Gastrocnemius medialis (tissue), 4 donors: ENCODE data around the gene DNM3. TPM values are rescaled to one million over a fixed set of nuclear protein-coding genes. Genes with fewer than 3 reads are reported as not detected.

ENCODE experiments used
- ATAC-seq, 2 donors: fragments of 150-250 bp; one replicate each; pipeline ENCODE4 v1.9.1; 2016
- DNase-seq, 2 donors: peaks; one replicate each; pipeline ENCODE4 v3.0.0-alpha.2; 2019
- H3K27ac ChIP-seq, 4 donors: fragments of 200-600 bp; sonication (generic); 1 replicate in 1 of 4; 2 replicates in 3 of 4; pipeline ENCODE4 v1.5.1; 2016 to 2018; ENCODE audit warnings: mild to moderate bottlenecking in 2 of 4, moderate library complexity in 1 of 4
- H3K27me3 ChIP-seq, 3 donors: fragments of 200-600 bp; sonication (generic) in 2 of 3; 1 replicate in 1 of 3; 2 replicates in 2 of 3; pipeline versions ENCODE4 v1.5.1 to v1.6.0; 2016 to 2019; ENCODE audit warnings: mild to moderate bottlenecking in 1 of 3, moderate library complexity in 1 of 3
- H3K36me3 ChIP-seq, 2 donors: fragments of 200-600 bp; sonication (generic) in 1 of 2; one replicate each; pipeline ENCODE4 v1.5.1; 2017 to 2018
- H3K4me1 ChIP-seq, 2 donors: fragments of 200-600 bp; sonication (generic) in 1 of 2; one replicate each; pipeline ENCODE4 v1.5.1; 2016 to 2017; ENCODE audit warnings: mild to moderate bottlenecking in 2 of 2
- H3K4me3 ChIP-seq, 4 donors: fragments of 200-600 bp; sonication (generic) in 3 of 4; 1 replicate in 1 of 4; 2 replicates in 3 of 4; pipeline ENCODE4 v1.5.1; 2016 to 2019; ENCODE audit warnings: mild to moderate bottlenecking in 2 of 4
- H3K9me3 ChIP-seq, 3 donors: fragments of 200-600 bp; sonication (generic) in 2 of 3; 1 replicate in 1 of 3; 2 replicates in 2 of 3; pipeline ENCODE4 v1.5.1; 2016 to 2019
- POLR2A ChIP-seq, 2 donors: fragments of 450-650 bp; IDR thresholded peaks; one replicate each; pipeline ENCODE4 v1.6.1; 2017; ENCODE audit warnings: antibody characterized with exemption in 2 of 2, mild to moderate bottlenecking in 2 of 2, moderate library complexity in 2 of 2
- in situ Hi-C, 4 donors: fragments of 200-750 bp; cut with MboI; loops; one replicate each; pipeline versions ENCODE4 v1.15.0 to v1.8.0; 2017; ENCODE audit warnings: low sequenced_read_pairs in 4 of 4
- intact Hi-C: fragments of 100-400 bp; cut with DNase I; formaldehyde crosslinking; loops from one replicate; pipeline ENCODE4 v1.15.1; 2023; ENCODE audit warnings: low total_unique reads
- total RNA-seq, 4 donors: library from RNA; depleted of rRNA; stranded (reverse); fragments of >200 nt; gene quantifications; one replicate each; pipeline versions ENCODE4 v1.1.0 to v1.2.3, GENCODE V29; 2016
- TF ChIP-seq, protein P1 (sequence below), 5 experiments: fragments of 450-650 bp in 3 of 5; fragments of 200-600 bp in 2 of 5; sonication (generic) in 2 of 5; IDR thresholded peaks in 4 of 5; conservative IDR thresholded peaks in 1 of 5; 1 replicate in 4 of 5; 2 replicates in 1 of 5; pipeline ENCODE4 v1.5.1; 2016 to 2019; ENCODE audit warnings: antibody characterized with exemption in 5 of 5, mild to moderate bottlenecking in 3 of 5, moderate library complexity in 3 of 5

The DNM3 gene
- total RNA-seq, 4 donors from 2014 or later: 0.35 to 1.6 (median 1.1) TPM

DNA sequence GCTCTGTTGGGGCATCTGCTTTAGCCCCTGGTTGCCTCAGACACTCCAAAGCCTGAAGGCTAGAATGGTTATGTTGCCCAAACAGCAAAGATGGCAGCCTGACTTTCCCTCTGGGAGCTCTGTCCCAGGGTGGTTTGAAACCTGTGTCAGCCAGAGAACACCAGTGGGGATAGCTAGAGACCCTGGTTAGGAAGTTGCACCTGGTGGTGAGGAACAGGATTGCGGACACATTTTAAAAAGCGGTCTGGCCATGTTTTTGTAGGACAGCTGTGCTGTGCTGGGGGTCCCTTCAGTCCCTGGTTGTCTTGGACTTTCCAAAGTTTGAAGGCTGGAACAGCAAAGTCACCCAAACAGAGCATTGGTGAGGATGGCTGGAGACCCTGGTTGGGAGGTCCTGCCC is 87.8 kb downstream of the DNM3 start:
- H3K36me3 ChIP-seq: no peaks in the 10 kb centered on the region
- no peaks in the 10 kb centered on the region for H3K4me1 ChIP-seq
- no peaks in the 10 kb centered on the region for H3K9me3 ChIP-seq
- no peak for ATAC-seq
- H3K4me3 ChIP-seq: no peak overlapping the region
- in situ Hi-C loops (no loop called here), intact Hi-C loops (no loop called here)
- DNase-seq: no peak
- no peak overlapping the region for H3K27ac ChIP-seq
- TF ChIP-seq POLR2A (IDR thresholded peaks at IDR 0.05): no peak
- TF ChIP-seq, protein P1, sequence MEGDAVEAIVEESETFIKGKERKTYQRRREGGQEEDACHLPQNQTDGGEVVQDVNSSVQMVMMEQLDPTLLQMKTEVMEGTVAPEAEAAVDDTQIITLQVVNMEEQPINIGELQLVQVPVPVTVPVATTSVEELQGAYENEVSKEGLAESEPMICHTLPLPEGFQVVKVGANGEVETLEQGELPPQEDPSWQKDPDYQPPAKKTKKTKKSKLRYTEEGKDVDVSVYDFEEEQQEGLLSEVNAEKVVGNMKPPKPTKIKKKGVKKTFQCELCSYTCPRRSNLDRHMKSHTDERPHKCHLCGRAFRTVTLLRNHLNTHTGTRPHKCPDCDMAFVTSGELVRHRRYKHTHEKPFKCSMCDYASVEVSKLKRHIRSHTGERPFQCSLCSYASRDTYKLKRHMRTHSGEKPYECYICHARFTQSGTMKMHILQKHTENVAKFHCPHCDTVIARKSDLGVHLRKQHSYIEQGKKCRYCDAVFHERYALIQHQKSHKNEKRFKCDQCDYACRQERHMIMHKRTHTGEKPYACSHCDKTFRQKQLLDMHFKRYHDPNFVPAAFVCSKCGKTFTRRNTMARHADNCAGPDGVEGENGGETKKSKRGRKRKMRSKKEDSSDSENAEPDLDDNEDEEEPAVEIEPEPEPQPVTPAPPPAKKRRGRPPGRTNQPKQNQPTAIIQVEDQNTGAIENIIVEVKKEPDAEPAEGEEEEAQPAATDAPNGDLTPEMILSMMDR (IDR thresholded peaks at IDR 0.05 in 4 of 5, conservative IDR thresholded peaks at IDR 0.05 in 1 of 5): no peak
- no peaks in the 10 kb centered on the region for H3K27me3 ChIP-seq

DNA sequence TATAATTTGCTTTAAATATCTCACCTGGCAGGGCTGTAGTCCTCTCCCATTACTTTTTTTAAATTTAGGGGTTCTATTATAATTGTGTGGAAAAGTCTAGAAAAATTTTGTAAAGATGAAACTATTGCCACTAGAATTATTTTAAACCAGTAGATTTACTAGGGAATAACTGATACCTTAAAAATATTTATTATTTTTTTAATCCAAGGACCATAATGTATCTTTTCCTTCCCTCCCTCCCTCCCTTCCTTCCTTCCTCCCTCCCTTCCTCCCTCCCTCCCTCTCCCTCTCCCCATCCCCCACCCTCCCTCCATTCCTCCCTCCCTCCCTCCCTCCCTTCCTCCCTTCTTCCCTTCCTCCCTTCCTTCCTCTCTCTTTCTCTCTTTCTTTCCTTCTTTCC is 90.5 kb downstream of the DNM3 start:
- ATAC-seq: no peak

DNA sequence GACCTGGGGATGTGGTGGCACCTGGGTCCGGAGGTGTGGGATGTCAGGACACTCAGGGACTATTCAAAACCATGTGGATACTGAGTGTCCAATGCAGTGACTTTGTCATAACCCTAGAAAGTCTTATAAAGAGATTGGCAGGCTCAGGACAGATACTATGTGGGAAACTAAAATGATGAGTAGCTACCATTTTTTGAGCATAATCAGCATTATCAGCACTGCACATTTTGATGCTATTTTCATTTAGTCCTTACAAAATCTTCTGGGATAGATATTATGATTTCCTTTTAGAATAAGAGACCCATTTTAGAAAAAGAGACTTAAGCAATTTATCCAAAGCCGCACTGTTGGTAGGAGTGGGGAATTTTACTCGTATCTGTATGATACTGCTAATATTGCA is 93.4 kb downstream of the DNM3 start:
- TF ChIP-seq, protein P1 (IDR thresholded peaks at IDR 0.05 in 4 of 5, conservative IDR thresholded peaks at IDR 0.05 in 1 of 5): no peak
- TF ChIP-seq POLR2A (IDR thresholded peaks at IDR 0.05): no peak
- intact Hi-C loops (no loop called here), in situ Hi-C loops (no loop called here)
- Histone ChIP-seq H3K4me3 (no peak overlapping the region), H3K36me3 (no peaks in the 10 kb centered on the region), H3K27me3 (no peaks in the 10 kb centered on the region), H3K4me1 (no peaks in the 10 kb centered on the region), H3K27ac (no peak overlapping the region), H3K9me3 (no peaks in the 10 kb centered on the region)
- ATAC-seq (no peak), DNase-seq (no peak)

More for the DNA sequence above, 90.5 kb downstream of the DNM3 start:
- no peaks in the 10 kb centered on the region for H3K27me3 ChIP-seq
- no peak overlapping the region for H3K4me3 ChIP-seq
- TF ChIP-seq POLR2A (IDR thresholded peaks at IDR 0.05): no peak
- TF ChIP-seq, protein P1 (IDR thresholded peaks at IDR 0.05 in 4 of 5, conservative IDR thresholded peaks at IDR 0.05 in 1 of 5): no peak
- no peaks in the 10 kb centered on the region for H3K9me3 ChIP-seq
- no peak overlapping the region for H3K27ac ChIP-seq
- in situ Hi-C loops: no loop called here
- intact Hi-C loops: no loop called here
- no peaks in the 10 kb centered on the region for H3K36me3 ChIP-seq
- DNase-seq: no peak
- no peaks in the 10 kb centered on the region for H3K4me1 ChIP-seq

DNA sequence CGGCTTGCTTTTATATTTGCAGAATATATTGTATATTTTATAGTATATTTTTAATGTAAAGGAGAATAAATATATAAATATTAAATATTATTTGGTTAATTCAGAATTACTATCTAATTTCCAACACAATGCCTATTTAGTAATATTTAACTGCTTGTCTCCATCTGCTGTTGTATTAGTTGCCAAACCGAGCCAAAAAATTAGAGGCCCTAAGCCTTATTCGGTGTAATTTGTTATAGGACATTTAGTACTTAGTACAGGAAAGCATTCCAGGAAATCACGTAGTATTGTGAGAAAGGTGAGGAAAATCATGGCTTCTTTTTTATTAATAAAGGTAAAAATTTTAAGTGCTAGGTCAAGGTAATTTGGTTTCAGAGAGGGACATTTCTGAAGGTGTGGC is 93.8 kb downstream of the DNM3 start:
- Histone ChIP-seq H3K36me3 (no peaks in the 10 kb centered on the region), H3K4me3 (no peak overlapping the region), H3K27me3 (no peaks in the 10 kb centered on the region), H3K4me1 (no peaks in the 10 kb centered on the region), H3K27ac (no peak overlapping the region), H3K9me3 (no peaks in the 10 kb centered on the region)
- intact Hi-C loops: no loop called here
- TF ChIP-seq, protein P1 (IDR thresholded peaks at IDR 0.05 in 4 of 5, conservative IDR thresholded peaks at IDR 0.05 in 1 of 5): no peak
- TF ChIP-seq POLR2A (IDR thresholded peaks at IDR 0.05): no peak
- ATAC-seq (no peak), DNase-seq (no peak)
- in situ Hi-C loops: no loop called here

DNA sequence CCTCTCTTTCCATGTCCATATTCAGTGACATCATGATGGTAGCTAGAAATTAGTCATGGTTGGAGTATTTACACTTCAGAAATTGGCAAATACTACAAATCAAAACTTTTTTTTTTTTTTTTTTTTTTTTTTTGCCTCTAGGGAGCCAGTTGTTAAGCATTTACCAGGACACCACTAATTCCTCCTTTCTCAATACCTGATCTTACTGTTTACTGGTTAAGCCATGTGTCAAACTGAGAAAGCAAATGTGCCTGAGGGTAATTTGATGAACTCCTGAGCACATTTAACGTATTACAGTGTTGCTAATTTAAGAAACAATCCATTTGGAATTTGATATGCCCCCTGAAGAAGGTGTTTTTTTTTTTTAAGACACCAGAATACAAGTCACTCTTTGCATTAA is 94.4 kb downstream of the DNM3 start:
- ATAC-seq (no peak), DNase-seq (no peak)
- intact Hi-C loops (no loop called here), in situ Hi-C loops (no loop called here)
- Histone ChIP-seq H3K4me1 (no peaks in the 10 kb centered on the region), H3K36me3 (no peaks in the 10 kb centered on the region), H3K27me3 (no peaks in the 10 kb centered on the region), H3K27ac (no peak overlapping the region), H3K9me3 (no peaks in the 10 kb centered on the region), H3K4me3 (no peak overlapping the region)
- no peak for TF ChIP-seq POLR2A (IDR thresholded peaks at IDR 0.05)
- TF ChIP-seq, protein P1 (IDR thresholded peaks at IDR 0.05 in 4 of 5, conservative IDR thresholded peaks at IDR 0.05 in 1 of 5): no peak
